Subcutaneous adipose tissue (tissue), 4 donors: ENCODE data around the gene MYO1C. TPM values are rescaled to one million over a fixed set of nuclear protein-coding genes. Genes with fewer than 3 reads are reported as not detected.

ENCODE experiments used
- total RNA-seq, 4 donors: library from RNA; depleted of rRNA; stranded (reverse); fragments of >200 nt; gene quantifications; one replicate each; pipeline ENCODE4 v1.1.0, GENCODE V29; 2016
- TF ChIP-seq, protein P1 (sequence below): fragments of 450-650 bp; IDR thresholded peaks from one replicate; pipeline ENCODE4 v1.5.1; 2016; ENCODE audit warnings: low read depth, mild to moderate bottlenecking, control low read depth, antibody characterized with exemption, moderate library complexity

MYO1C gene
- total RNA-seq, 4 donors from 2014 or later: 197 to 575 (median 261) TPM

DNA sequence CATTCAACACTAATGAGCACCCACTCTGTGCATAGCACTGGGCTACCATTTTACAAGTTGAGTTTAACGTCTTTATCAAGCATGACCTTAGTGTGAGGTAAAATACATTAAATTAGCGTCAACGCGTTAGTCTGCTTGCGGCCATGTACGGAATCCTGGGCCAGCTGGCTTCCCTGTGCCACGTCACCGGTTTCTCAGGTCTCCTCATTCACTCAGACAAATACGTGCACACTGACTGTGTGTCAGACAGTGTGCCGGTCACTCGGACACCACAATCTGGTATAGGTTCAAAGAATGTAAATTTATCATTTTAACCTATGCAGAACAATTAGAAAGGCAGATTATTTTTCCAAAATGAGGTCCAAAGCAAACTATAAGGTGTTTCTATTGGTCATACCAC is 71.0 kb downstream of the MYO1C start:
- TF ChIP-seq, protein P1, sequence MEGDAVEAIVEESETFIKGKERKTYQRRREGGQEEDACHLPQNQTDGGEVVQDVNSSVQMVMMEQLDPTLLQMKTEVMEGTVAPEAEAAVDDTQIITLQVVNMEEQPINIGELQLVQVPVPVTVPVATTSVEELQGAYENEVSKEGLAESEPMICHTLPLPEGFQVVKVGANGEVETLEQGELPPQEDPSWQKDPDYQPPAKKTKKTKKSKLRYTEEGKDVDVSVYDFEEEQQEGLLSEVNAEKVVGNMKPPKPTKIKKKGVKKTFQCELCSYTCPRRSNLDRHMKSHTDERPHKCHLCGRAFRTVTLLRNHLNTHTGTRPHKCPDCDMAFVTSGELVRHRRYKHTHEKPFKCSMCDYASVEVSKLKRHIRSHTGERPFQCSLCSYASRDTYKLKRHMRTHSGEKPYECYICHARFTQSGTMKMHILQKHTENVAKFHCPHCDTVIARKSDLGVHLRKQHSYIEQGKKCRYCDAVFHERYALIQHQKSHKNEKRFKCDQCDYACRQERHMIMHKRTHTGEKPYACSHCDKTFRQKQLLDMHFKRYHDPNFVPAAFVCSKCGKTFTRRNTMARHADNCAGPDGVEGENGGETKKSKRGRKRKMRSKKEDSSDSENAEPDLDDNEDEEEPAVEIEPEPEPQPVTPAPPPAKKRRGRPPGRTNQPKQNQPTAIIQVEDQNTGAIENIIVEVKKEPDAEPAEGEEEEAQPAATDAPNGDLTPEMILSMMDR: no peak

DNA sequence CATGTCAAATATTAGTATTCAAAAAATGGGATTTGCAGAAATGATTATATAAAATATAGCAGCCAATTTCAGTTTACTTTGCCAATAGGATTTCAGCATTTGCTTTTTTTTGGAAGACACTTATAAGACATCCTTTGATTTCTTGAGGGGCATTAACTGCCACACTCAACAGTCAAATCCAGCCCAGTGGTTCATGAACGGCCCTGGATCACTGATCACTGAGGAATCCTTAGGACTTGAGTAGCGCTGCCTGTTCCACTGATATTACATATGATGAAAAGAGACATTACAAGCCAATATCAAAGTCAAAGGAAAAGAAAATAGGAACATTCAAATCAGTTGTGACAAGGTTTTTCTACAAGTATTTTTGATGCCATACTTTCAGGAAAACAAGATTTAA is 71.5 kb downstream of the MYO1C start:
- TF ChIP-seq, protein P1: no peak

DNA sequence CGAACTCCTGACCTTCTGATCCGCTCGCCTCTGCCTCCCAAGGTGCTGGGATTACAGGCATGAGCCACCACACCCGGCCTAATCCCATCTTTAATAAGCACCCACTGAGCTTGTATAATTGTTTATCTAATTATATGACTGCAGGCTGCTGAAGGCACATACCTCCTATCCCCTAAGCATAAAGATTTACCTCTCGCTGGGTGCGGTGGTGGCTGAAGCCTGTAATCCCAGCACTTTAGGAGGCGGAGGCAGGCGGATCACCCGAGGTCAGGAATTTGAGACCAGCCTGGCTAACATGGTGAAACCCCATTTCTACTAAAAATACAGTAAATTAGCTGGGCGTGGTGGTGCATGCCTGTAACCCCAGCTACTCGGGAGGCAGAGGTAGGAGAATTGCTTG is 72.3 kb downstream of the MYO1C start:
- TF ChIP-seq, protein P1: no peak

DNA sequence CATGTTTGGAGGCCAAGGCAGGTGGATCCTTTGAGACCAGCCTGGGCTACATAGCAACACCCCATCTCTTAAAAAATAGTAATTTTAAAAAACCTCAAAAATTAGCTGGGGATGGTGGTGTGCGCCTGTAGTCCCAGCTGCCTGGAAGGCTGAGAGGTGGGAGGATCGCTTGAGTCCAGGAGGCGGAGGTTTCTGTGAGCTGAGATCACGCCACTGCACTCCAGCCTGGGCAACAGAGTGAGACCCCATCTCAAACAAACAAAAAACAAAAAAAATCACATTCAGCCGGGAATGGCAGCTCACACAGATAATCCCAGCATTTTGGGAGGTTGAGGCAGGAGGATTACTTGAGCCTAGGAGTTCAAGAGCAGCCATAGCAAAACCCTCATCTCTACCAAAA is 76.1 kb downstream of the MYO1C start:
- TF ChIP-seq, protein P1: no peak

DNA sequence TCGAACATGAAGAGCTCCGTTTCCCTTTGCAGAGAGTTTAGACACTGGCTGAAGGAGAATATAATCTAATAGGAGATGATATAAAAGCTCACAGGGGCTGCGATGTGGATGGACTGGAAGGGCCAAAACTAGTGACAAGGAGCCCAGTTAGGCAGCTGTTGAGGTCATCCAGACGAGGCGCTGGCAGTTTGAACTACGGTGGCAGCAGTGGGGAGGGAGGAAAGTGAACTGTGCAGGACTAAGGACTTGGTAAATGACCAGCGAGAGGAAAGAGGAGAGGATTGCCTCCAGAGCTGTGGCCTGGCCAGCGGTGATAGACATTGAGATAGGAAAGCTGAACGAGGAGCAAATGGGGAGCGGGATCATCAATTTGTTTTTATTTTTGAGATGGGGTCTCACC is 77.9 kb downstream of the MYO1C start:
- TF ChIP-seq, protein P1: no peak

Other genes starting within 250 kb of the MYO1C start
- gene BHLHA9, start 222.2 kb downstream of the MYO1C start, total RNA-seq: not detected
- 100 to 1,000 TPM in 2 of 4 donors, 10 to 100 TPM in 2; 80.1 to 368 (median 102) TPM for gene TRARG1, start 213.0 kb downstream of the MYO1C start, total RNA-seq
- 100 to 1,000 TPM; 501 to 781 (median 598) TPM for gene YWHAE, start 92.5 kb downstream of the MYO1C start, total RNA-seq
- gene CRK, start 36.5 kb downstream of the MYO1C start, total RNA-seq: 100 to 1,000 TPM in 1 of 4 donors, 10 to 100 TPM in 3; 74.5 to 111 (median 90.6) TPM
- 100 to 1,000 TPM; 168 to 321 (median 200) TPM for gene INPP5K, start 23.9 kb upstream of the MYO1C start, total RNA-seq
- 10 to 100 TPM; 28.0 to 63.4 (median 40.6) TPM for gene PITPNA, start 70.1 kb upstream of the MYO1C start, total RNA-seq
- 10 to 100 TPM in 3 of 4 donors, 1 to 10 TPM in 1; 7.3 to 25.6 (median 16.7) TPM for gene SLC43A2, start 136.1 kb upstream of the MYO1C start, total RNA-seq
- gene SCARF1, start 153.0 kb upstream of the MYO1C start, total RNA-seq: 10 to 100 TPM in 2 of 4 donors, 1 to 10 TPM in 2; 5.4 to 39.2 (median 9.9) TPM
- gene RILP, start 157.2 kb upstream of the MYO1C start, total RNA-seq: 10 to 100 TPM; 24.6 to 94.8 (median 46.5) TPM
- 100 to 1,000 TPM; 145 to 281 (median 182) TPM for gene PRPF8, start 192.2 kb upstream of the MYO1C start, total RNA-seq
- gene TLCD2, start 217.7 kb upstream of the MYO1C start, total RNA-seq: 10 to 100 TPM in 3 of 4 donors, 1 to 10 TPM in 1; 6.3 to 39.4 (median 16.9) TPM
- gene WDR81, start 232.0 kb upstream of the MYO1C start, total RNA-seq: 10 to 100 TPM; 38.8 to 63.3 (median 44.1) TPM